Measurements from ENCODE around the gene SPRING1.

Gene SPRING1

DNA sequence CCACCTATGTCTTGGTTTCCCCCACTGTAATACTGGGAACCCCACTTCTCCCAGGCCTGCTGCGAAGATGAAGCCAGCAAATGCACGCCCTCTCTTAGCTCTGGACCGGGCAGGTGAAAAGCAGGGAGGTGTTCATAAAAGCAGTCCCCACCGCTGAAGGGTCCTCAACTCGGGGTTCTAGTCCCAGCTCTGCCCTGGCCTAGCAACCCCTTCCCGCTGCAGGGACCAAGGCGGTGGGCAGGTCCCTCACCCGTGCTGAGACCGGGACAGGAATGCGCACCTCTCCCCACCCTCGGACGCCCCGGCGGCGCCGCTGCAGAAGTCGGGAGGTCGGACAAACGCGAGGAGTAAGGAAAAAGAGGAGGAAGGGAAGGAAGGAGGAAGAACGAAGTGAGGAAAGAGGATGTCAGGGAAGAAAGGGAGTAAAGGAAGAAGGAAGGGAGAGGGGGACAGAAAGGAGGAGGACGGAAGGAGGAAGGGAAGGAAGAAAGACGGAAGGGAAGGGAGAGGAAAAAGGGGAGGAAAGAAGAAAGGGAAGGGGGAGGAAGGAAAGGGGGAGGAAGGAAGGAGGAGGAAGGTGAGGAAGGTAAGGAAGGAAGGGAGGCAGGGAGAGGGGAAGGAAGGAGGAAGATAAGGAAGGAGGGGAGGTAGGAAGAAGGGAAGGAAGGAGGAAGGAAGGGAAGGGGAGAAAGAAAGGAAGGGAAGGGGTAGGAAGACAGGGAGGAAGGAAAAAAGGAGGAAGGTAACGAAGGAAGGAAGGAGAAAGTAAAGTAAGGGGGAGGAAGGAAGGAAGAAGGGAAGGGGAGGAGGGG lies 701 bp downstream of the SPRING1 start:
- no peak for DNase-seq

DNA sequence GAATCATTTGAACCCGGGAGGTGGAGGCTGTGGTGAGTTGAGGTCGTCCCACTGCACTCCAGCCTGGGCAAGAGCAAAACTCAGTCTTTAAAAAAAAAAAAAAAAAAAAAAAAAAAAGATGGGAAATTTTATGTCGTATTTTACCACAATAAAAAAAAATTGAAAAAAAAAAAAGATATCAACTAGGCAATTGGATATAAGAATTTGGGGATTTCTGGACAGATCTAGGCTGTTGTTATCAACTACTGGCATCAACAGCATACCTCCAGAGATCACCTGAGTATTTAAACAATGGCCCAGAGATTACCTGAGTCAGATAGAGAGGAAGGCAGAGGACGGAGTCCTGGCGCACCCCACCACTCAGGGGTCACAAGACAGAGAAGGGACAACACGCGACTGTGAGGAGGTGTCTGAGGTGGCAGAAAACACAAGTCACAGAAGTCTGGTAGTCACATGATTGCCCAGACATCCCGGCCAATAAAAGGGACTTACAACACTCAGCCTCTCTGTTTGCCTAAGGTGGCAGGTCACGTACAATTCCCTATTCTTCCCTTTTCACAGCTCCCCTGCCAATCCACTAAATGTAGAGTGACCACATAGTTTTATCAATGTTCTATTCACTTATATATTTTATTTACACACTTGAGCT lies 1.8 kb downstream of the SPRING1 start:
- DNase-seq = peak in 1 of 2 donors; percentile 47

DNA sequence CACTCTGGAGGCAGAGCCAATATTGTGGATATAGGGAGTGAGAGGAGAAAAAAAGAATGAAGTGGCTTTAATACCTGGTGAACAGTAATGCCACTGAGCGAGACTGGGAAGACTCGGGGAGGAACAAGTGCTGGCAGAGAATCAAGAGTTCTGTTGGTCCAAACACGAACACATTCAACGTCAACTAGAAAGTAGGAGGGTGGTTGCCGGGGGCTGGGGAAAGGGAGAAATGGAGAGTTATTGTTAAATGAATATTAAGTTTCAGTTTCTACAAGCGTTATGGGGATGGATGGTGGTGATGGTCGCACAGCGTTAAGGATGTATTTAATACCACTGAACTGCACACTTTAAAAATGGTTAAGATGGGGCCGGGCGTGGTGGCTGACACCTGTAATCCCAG lies 2.8 kb downstream of the SPRING1 start:
- DNase-seq = no peak

DNA sequence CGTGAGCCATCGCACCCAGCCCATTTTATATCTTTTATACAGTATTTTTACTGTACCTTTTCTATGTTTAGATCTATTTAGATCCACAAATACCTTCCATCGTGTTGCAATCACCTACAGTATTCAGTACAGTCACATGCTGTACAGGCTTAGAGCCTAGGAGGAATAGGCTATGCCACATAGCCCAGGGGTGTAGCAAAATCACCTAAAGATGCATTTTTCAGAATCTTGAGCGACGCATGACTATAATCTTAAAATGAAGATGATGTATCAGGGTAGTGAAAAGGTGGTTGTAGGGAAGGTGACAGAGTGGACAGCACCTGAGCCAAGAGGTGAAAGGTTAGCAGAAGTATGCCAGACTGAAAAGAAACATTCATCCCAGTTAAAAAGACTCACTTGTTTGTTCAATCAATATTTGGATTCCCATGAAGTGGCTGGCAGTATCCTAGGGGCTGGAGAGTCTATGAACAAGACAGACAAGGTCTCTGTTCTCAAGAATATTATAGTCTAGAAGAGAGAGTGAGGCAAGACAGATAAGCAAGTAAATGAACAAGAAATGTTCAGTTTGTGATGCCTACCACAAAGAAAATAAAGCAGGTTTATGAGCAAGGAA lies 3.6 kb downstream of the SPRING1 start:
- no peak for DNase-seq

DNA sequence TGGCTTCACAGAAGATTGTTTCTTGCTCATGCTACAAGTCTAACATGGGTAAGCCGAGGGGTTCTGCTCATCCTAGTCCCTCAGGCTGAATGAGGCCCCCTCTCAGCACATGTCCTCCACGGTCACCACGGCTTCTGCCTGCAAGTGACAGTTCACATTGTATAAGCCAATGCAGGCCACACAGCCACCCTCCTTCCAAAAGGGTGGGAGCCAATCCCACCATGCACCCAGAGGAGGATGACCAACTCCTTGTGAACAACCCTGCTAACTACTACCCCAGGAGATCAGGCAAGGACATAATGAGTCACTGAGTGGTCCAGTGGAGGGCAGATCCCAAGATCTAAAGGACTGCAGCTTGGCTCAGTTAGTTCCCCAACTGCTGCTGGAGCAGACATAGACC lies 6.1 kb downstream of the SPRING1 start:
- DNase-seq = no peak

DNA sequence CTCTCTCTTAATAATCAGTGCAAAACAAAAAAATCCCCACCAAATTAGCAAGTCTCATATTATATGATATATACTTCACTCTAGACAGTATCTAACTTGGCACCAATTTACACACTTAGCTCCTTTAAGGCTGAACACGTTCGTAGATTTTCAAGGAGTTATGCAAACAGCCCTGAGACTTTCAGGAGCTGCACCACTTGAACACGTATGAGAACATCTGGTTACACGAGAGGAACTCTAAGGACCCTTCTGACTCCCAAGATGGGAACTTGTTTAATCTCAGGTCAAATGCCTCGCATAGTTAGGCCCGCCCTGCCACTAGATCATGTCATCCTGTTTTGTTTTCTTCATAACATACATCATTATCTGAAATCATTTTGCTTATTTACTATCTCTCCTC lies 10.0 kb downstream of the SPRING1 start:
- no peak for DNase-seq

DNA sequence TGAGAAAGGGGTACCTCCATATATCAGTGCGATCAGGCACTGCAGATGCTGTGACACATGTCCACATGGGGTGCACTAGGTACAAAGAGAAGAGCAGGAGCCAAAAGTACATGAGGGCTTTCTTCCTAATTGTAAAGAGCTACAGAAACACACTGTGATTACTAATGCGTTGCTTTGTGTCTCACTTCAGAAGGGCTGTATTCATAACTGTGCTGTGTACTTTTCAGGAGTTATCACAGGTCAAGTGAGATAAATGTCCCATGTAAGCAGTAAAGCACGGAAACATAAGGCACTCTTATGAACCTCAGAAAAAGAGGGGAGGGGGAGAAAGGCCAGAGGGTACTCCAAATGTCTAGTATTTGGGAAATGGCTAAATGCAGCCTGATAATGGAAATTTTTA lies 10.6 kb downstream of the SPRING1 start:
- DNase-seq = no peak

DNA sequence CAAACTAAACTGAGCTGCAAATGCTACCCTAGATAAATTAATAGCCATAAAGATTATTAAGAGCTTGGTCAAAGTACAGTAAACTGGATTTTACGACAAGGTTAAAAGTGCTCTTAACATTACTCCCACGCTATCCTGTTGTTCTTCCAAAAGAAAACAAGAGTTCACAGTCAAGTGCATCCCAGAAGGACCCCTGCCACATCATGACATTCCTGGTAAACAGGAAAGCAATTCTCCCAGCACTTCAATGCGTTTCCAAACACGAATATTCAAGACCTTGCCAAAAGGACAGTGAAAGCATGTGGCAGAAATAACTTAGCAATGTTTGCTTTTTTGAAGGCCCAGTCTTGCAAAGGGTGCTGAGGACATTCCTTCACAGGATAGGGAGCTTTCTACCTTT lies 11.2 kb downstream of the SPRING1 start:
- no peak for DNase-seq

DNA sequence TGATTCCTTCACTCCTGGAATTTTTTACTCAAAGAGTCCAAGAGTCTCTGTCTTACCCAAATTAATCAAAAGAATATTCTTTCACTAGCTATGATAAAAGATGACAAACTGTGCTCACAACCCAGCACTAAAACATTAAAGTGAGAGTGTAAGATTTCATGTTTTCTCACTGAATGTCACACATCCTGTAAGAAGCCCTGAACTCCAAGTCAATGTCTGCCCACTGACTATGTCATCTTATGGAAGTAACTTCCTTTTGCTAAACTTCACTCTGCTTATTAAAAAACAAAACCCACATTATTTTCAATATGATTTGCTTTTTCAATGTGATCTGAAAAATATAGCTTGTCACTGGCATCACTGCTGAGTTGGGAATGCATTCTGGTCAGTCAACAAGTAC lies 15.6 kb downstream of the SPRING1 start:
- no peak for DNase-seq

DNA sequence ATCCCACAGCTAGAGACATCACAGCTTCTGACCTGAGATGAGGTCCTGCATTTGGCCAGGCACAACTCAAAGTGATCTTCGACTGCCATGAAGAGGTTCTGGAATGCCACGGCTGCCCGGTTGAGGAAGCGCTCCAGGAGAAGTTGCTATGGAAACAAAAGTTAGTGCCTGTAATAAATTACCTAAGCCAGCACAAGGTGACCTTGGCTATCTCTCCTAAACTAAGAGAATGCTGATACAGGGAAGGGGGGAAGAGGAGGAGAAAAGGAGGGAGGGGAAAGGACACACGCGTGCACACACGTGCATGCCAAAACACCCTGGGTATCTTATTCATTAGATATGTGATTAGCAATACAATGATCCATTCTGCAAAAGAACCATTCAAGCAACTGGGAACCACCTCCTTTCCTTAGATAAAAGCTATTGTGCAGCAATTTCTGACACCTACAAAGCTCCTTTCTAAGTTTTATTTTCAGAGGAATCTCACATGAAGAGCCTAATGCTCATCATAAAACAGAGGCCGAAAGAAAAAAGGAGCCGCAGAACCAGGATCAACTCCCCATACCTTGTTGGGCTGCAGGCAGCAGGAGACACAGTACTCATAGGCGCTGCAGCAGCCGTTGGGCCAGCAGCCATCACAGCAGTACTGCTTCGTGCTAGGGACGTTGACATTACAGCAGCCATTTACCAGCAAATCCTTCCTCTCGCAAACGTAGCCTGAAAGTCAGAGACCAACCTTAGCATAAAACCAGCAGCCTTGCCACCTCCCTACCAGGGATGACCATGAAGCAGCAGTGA lies 17.9 kb downstream of the SPRING1 start:
- no peak for DNase-seq

DNA sequence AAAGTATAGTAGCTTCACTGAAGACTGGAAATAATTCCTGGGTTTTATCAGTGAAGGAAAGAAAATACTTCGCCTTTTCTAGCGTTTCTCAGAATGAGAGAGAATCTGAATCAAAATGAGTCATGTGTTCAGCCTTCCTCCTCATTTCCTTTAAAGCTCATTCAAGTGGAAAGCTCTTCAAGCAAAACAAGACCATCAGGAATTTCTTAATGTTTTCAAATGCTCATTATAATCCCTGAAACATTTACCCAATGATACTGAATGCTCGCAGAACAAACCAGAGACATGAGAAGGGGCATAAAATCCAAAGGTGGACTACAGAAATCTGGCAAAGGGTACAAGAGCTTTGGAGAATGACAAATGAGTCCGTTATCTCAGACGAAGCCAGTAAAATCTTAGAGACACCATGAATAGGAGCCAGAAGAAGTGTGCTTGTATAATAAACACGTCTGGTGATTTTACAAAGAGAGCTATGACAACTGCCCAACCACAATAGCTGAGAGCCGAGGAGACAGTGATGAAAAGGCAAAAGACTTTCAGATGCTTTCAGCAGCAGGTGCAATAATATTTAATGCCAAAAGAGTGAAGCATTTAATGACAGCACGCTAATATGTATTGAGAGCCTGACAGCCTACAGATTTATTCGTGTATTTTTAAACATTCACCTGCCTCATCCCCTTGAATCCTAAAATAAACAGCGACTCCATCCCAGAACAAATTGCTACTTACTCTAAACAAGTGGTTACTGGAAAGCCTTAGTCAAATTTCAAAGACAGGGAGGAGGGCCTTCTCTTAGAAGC lies 19.0 kb downstream of the SPRING1 start:
- DNase-seq = no peak

DNA sequence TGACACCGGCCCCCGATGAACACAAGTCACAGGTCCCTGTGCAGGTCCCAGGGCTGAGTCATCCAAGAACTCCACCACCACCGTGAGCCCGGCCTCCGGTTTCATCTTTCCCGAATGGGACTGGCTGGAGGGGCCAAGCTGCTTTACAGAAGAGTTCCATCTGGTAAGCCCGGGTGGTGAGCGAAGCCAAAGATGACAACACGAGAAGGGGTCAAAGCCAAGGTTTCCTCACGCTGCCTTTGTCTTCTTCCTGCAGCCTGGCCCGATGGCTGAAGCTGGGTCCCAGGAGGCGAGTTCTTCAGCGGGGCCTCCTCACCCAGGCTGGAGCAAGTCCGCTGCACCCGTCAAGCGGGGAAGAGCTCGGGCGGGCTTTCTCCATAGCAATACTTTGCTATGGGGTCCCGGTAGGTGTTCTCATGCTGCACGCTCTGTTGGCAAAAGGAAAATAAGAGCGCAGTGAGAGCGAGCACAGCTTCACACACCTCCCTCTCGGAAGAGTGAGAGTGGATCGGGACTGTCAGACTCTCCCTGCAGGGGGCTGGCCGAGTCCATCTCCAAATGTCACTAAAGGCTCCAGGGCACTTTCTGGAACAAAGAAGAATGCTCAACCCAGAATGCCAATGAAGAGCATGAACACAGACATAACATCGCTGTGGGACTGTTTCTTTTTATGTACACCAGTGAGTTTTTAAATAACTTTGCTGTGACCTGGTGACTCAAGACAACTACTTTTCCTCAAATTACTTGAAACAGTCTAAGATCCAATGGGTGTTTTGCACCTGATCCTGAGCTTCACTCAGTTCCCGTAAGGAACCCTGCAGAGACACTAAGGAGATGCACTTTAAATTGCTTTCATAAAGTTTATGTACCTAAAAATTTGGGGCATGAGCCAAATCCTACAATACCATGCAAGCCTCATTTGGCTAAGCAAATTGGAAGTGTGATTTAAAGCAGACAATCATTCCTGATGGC lies 20.1 kb downstream of the SPRING1 start:
- DNase-seq = no peak

DNA sequence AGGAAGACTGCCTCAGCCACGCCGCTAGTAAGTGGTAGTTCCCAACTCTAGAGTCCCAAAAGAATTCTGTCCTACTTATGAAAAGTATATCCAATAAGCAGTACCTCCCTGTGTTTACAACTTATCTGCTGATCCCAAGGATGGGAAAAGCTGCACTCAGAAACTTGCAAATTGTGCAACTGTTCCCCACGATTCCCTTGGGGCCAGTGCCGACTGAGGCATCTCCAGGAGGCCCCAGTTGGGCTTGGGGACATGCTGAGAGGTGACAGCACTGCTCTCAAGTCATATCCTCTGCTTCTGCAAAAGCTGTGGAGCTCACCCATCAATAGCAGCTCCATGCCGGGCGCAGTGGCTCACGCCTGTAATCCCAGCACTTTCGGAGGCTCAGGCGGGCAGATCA lies 23.7 kb downstream of the SPRING1 start:
- no peak for DNase-seq

DNA sequence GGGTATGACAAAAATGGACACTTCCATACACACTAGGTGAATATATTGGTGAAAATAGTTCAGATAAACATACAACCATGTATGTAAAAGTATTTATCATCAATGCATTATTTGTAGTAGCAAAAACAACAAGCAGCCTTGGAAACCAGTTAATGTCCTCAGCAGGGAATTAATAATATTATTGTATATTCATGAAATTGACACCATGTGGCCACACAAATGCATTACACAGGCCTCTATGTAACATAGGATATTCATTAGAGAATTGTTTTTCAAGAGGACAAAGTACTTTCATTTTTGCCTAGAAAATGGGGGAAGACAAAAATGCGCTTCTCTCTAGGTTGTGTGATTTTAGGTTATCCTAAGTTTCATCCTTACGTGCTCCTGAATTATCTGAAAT lies 24.3 kb downstream of the SPRING1 start:
- no peak for DNase-seq

DNA sequence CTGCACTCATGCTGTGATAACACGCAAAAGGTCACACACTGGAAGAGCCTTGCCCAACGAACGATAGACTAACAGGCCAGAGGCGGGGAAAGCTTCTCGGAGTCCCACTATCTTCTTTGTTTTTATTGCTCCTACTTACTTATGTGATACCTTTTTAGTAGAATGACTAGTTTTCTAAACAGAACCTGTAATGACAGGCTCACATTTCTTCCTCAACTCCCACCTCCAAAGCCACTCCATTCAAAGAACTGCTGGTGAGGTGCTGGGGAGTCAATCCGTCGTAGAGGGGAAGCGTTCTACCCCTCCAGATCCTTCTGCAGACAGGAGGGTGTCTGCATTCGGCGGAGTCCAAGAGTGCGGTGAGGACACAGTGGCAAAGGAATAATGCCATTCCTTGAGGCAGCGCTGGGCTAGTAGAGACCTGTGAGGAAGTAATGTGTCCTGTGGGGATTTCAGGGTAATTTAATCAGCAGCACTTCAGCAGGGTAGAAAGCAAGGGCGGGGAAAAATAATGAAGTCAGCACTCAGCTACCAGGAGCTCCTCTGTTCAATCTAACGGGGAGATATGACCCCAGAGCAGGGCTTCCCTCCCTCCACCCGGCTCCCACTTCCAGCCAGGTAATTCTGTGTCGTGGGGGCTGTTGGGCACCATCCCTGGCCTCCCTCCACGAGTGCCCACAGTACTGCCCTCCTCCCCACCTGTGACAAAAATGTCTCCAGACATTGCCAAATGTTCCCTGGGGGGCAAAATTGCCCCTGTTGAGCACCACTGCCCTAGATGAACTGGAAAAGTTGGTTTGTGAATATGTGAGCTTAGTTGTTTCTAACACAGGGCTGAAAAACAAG lies 25.2 kb downstream of the SPRING1 start:
- DNase-seq = no peak

DNA sequence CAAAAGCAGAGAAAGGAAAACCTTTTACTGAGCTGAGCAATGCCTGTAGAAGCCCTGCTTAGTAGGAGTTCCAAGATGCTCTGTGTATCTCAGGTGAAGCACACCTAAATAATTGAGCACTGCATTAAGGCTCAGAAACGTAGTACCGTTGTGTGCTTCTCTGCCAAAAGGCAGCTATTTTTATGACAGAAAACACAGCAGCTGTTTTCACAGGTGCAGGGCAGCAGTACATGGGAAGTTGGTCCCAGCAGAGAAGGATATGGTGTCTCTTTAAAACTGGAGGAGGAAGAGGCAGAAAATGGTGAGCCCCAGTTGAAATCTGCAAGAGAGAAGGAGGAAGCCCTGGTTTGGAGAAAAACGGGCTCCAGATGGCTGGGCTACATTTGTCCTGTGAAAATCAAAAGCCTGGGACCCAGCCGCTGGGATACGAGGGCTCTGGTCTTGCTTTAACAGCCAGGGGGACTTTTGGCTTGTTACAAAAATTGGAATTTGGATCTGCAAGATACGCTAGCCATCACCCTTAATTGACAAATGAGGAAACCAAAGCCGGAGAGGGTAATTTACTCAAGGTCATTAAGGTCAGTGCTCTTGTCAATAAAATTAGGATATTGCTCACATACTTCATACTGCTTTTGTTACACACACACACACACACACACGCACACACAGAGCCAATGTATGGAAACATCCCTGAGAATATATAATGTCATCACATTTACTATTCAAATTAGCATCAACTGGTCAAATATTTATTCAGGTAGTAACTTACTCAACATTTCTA lies 27.3 kb downstream of the SPRING1 start:
- DNase-seq = no peak

DNA sequence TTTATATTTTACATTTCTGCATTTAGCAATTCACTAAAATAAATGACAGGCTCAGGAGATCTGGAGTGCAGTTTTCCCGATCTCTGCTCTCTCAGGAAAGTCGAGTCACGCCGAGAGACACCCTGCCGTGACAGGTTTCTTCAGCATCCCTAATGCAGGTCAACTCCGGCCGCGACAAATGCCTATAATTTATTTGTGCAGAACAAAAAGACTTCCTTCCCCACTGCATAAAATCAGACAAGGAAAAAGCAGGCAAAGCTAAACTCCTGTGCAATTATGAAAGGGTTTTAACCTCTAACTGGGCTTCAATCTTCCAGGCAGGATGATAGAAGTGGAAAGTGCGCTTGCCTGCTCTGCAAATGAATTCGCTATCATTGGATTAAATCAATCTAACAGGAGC lies 28.1 kb downstream of the SPRING1 start:
- no peak for DNase-seq

DNA sequence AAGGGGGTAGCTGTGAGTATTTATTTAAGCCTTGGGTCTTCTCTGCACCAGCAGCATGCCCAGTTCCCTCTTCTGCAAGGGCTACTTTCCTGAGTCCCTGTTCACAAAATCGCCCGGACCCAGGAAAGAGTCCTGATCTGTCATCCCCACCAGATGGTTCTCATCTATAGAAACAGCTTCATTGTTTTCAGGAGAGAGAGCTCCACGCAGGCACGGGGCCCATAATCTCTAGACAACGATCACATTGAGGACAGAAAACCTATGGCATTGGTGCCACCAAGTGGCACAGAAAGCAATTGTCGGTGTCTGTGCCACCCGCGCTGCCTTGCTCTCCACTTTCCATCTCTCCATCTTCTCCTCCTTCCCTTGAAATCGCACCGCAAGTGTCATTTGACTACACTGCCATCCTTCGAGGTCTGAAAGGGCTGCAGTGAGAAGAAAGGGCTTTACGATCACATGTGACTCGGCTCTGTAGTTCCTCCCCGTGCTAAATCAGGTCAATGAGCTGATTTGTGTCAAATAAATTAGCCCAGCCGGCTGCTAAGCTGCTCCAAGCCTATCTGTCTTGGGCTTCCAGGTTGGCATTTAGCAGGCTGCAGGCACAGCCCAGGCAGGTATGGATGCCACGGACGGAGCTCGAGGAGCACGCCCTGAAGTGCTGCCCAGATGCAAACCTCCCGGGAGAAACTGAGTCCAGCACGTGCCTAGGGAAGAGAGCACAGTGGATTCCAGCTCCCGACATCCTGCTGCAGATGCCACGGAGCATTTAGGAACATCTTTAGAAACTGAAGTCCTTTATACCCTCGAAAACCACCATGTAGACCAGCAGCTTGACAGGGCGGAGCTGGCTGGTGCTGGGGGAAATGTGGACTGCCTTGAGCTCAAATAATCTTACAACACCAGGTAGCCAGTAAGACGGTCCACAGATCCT lies 28.8 kb downstream of the SPRING1 start:
- peak; percentile 35 to 71 for DNase-seq
